NT2/D1 (cell line): ENCODE data around the gene RP9.

Source experiments
- SUZ12 ChIP-seq: IDR thresholded peaks from 2 replicates; pipeline ENCODE4 v1.6.1; 2011; ENCODE audit not compliant: insufficient read length, insufficient read depth; ENCODE audit errors: extremely low read depth
- YY1 ChIP-seq: IDR thresholded peaks from 2 replicates; pipeline ENCODE4 v1.6.1; 2011; ENCODE audit not compliant: insufficient read length, insufficient read depth
- ZNF274 ChIP-seq: IDR thresholded peaks from 2 replicates; pipeline ENCODE4 v1.6.1; 2011; ENCODE audit warnings: mild to moderate bottlenecking, low read depth, low read length

DNA sequence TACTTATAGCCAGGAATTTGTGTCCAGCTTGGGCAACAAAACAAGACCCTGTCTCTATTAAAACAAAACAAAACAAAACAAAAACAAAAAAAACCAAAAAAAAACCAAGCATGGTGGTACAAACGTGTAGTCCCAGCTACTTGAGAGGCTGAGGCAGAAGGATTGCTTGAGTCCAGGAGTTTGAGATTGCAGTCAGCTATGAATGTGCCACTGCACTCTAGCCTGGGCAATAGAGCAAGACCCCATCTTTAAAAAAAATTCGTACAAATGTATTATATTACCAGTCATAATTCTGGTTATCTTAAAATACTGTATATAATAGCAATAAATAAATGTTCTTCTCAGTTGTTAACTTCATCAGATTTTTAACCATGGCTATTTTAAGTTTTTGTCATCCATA, 17.9 kb upstream of the RP9 start:
- TF ChIP-seq ZNF274 (no peak), YY1 (no peak), SUZ12 (no peak)
